HuH-7.5 (cell line): ENCODE results near the gene ZNF486.
"Not testable (repeated sequence)": the region's sequence is repeated elsewhere in the genome, so short reads cannot be mapped to it uniquely, and the experiment has no call there.

Experiments used
- DNase-seq: peaks from one replicate; pipeline ENCODE4 v3.0.0; 2011; ENCODE audit warnings: low spot score

ZNF486 gene

DNA sequence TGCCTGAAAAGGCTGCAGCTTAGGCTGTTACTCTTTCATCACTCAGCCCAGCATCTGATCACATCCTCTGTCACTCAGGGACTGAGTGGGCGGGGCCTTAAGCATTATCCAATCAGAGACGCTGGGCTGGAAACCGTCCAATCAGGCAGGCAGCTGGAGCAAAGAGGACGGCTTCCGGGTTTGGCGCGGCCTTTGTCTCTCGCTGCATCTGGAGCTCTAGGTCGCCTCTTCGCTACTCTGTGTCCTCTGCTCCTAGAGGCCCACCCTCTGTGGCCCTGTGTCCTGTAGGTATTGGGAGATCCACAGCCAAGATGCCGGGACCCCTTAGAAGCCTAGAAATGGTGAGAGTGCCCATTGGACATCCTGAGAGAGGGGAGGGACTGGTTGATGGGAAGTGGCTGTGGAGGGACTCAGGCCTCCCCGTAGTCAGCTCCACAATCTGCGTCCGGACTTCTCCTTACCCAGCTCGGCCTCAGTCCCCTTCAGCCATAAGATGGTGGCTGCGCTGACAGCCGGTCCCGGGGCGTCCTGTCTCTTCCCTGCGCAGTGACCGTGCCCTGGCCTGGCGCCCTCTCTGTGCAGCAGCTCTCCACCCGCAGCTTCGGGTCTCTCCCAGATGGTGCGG is at the start of gene ZNF486:
Gene ZNF486, plus strand, starts transcription at position 195 of the 625 bp plus-strand sequence. Its CDS starts 117 bp downstream, at position 312.
- peak; percentile 39 for DNase-seq

GRCh38 chr19:20118064-20118839 is 48.8 kb upstream of the ZNF486 start:
- not testable (repeated sequence) for DNase-seq

DNA sequence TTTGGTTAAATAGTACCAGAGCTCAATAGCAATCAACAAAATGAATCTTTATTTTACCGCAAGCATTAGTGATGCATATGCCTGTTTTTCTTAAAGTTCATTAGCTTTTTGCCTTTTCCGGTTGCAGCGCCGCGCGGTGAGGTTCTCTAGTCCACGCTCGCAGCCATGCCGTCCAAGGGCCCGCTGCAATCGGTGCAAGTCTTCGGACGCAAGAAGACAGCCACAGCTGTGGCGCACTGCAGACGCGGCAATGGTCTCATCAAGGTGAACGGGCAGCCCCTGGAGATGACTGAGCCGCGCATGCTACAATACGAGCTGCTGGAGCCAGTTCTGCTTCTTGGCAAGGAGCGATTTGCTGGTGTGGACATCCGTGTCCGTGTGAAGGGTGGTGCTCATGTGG is 42.1 kb upstream of the ZNF486 start:
- DNase-seq, result no peak

DNA sequence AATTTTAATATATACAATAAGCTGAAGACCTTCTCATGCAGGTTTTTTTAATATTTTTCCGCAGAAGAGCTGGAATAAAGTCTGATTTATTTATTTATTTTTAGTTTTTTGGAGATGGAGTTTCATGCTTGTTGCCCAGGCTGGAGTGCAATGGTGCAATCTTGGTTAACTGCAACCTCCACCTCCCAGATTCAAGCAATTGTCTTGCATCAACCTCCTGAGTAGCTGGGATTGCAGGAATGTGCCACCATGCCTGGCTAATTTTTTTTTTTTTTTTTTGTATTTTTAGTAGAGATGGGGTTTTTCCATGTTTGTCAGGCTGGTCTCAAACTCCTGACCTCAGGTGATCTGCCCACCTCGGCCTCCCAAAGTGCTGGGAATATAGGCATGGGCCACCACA is 34.1 kb upstream of the ZNF486 start:
- DNase-seq, result not testable (repeated sequence)

DNA sequence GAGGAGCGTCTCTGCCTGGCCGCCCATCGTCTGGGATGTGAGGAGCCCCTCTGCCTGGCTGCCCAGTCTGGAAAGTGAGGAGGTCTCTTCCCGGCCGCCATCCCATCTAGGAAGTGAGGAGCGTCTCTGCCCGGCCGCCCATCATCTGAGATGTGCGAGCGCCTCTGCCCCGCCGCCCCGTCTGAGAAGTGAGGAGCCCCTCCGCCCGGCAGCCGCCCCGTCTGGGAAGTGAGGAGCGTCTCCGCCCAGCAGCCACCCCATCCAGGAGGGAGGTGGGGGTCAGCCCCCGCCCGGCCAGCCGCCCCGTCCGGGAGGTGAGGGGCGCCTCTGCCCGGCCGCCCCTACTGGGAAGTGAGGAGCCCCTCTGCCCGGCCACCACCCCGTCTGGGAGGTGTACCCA is 29.3 kb upstream of the ZNF486 start:
- DNase-seq, result not testable (repeated sequence)

DNA sequence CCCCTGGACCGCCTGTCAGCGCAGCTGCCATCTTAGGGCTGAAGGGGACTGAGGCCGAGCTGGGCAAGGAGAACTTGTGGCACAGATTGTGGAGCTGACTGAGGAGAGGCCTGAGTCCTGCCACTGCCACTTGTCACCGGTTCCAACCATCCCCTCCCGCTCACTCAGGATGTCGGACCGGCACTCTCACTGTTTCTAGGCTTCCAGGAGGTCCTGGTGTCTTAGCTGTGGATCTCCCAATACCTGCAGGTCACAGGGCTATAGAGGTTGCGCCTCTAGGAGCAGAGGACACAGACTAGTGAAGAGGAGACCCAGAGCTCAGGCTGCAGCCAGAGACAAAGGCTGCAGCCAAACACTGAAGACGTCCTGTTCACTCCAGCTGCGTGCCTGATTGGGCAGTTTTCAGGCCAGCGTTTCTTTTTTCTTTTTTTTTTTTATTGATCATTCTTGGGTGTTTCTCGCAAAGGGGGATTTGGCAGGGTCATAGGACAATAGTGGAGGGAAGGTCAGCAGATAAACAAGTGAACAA is 15.3 kb upstream of the ZNF486 start:
- no peak for DNase-seq

GRCh38 chr19:20152506-20152905 is 14.5 kb upstream of the ZNF486 start:
- DNase-seq, result not testable (repeated sequence)

- no peak for DNase-seq
Measured at GRCh38 chr19:20153281-20153680, 13.7 kb upstream of the ZNF486 start.

GRCh38 chr19:20154636-20155035 is 12.4 kb upstream of the ZNF486 start:
- DNase-seq, result no peak

GRCh38 chr19:20162821-20163220 is 4.2 kb upstream of the ZNF486 start:
- DNase-seq, result no peak

GRCh38 chr19:20164456-20164855 is 2.6 kb upstream of the ZNF486 start:
- no peak for DNase-seq

DNA sequence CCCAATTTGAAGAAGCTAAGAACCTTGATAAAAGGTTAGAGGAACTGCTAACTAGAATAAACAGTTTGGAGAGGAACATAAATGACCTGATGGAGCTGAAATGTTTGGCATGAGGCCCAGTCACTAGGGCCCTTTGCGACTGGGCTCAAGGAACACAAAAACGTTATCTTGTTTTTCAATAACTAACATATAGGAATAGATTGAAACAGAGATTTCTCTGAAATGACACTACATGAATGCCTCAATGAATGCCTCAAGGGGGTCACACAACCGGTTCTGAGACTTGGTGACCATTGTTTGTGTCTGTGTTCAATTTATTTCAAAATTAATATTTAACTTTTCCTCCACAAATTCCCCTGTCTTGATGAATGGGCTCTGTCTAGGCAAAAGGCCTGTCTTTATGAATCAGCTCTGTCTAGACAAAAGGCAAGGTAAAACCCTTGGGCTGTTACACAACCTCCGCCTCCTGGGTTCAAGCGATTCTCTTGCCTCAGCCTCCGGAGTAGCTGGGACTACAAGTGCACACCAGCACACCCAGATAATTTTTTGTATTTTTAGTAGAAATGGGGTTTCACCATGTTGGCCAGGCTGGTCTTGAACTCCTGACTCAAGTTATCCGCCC is 932 bp upstream of the ZNF486 start:
- DNase-seq, result no peak

DNA sequence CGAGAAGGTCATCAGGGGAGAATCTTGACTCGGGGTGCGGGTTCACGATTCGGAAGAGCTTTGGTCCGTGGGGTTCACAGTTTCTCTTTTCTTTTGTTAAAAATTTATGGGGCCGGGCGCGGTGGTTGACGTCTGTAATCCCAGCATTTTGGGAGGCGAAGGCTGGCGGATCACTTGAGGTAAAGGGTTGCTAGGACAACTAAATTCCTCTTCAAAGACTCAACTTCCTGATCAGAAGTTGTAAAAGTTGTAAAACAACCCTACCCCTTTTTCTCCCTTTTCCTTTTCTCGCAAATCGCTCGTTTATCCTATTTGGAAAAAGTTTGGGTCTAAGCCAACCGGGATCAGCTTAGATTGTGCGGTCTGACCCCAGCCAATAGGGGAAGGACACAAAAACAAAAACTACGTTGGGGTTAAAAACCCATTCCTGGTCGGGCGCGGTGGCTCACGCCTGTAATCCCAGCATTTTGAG is 673 bp downstream of the ZNF486 start:
- DNase-seq, result no peak

- DNase-seq, result no peak
Measured at GRCh38 chr19:20171285-20171684, 4.3 kb downstream of the ZNF486 start.

- DNase-seq, result not testable (repeated sequence)
Measured at GRCh38 chr19:20175848-20176247, 8.8 kb downstream of the ZNF486 start.

DNA sequence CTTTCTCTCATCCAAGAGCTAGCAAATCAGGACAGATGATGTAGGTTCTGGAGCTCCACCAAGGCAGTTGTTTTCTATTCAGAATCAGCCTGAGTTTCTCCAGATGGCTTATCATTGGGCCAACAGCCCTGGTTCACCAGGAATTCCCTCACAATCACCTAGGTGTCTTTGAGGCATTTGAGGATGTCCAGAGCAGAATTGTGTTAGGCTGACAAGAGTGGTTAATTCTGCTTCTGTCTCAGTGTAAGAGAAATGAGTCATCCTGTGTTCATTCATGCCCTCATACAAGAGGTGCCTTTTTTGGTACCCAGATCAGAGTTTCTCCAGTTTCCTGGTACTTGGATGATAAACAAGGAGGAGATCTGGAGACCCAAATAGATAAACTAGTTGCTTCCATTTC is 12.9 kb downstream of the ZNF486 start:
- DNase-seq, result not testable (repeated sequence)

GRCh38 chr19:20182222-20182785 is 15.3 kb downstream of the ZNF486 start:
- no peak for DNase-seq

GRCh38 chr19:20186174-20186573 is 19.2 kb downstream of the ZNF486 start:
- no peak for DNase-seq

DNA sequence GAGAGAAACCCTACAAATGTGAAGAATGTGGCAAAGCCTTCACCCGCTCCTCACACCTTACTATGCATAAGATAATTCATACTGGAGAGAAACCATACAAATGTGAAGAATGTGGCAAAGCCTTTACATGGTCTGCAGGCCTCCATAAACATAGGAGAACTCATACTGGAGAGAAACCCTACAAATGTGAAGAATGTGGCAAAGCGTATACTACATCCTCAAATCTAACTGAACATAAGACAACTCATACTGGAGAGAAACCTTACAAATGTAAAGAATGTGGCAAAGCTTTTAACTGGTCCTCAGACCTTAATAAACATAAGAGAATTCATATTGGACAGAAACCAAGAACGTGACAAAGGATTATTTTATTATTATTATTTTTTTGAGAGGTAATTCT is 30.7 kb downstream of the ZNF486 start:
- no peak for DNase-seq

DNA sequence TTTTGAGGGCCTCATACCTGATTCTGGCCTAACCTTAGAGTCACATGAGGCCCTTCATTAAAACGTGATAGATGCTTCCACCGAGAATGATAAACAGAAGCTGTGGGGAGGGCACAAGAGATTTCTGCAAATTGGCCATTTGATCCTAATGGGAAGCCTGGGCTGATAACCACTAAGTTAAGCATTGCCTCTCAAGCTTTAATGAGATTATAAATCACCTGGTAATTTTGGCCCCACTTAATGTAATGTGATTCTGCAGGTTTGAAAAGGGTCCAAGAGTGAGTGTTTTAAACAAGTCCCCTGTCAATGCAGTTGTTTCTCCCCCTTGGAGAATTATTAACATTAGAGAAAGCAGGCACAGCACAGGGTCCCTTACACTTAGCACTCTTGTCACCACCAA is 42.0 kb downstream of the ZNF486 start:
- DNase-seq, result no peak

DNA sequence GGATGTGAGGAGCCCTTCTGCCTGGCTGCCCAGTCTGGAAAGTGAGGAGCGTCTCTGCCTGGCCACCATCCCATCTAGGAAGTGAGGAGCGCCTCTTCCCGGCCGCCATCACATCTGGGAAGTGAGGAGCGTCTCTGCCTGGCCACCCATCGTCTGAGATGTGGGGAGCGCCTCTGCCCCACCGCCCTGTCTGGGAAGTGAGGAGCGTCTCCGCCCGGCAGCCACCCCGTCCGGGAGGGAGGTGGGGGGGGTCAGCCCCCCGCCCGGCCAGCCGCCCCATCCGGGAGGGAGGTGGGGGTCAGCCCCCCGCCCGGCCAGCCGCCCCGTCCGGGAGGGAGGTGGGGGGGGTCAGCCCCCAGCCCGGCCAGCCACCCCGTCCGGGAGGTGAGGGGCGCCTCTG is 47.4 kb downstream of the ZNF486 start:
- not testable (repeated sequence) for DNase-seq

DNA sequence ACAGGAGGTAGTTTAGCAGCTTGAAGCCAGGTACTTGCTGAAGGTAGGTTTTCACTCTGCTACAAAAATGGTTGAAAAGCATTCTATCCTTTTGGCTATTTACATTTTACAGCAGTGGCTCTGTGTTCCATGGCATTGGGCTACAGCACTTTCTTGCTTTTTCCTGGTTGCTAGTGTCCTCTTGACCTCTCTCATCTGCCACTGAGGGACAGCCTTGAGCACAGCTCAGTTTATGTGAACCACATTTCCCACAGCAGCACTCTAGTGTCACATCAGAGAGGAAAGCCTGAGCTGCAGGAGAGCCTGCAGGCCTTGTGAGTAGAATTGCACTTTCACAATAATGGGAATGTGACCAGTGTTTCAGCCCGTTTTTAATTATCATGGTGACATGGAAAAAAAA is 54.6 kb downstream of the ZNF486 start:
- DNase-seq, result not testable (repeated sequence)
